ENCODE measurements around the gene HSPA4. TPM values are rescaled to one million over a fixed set of nuclear protein-coding genes. Genes with fewer than 3 reads are reported as not detected.

HSPA4 gene
- total and polyA plus RNA-seq, 2 of the 4 experiments (the other 2 are of a cell fraction): 34.9 to 120 TPM

- H4K91ac ChIP-seq (ENCODE audit: insufficient read depth, low read depth, low read length): no peak overlapping the region
- H2BK15ac ChIP-seq (ENCODE audit: low read depth, low read length): no peak overlapping the region
- dilution Hi-C loops (cut with HindIII; ENCODE audit: low sequenced_read_pairs, unreplicated experiment) (no loop called here), intact Hi-C loops (cut with micrococcal nuclease) (no loop called here), in situ Hi-C loops (cut with MboI; ENCODE audit: low sequenced_read_pairs) (no loop called here)
- H3K4ac ChIP-seq (ENCODE audit: low read depth, low read length): no peak overlapping the region
- ChIA-PET POLR2A (ENCODE audit: unreplicated experiment) (no interaction called here), CTCF (no interaction called here)
- H2BK20ac ChIP-seq (ENCODE audit: low read depth, low read length): no peak overlapping the region
- BruUV-seq (replicated peaks): no TSS peak
- no peak overlapping the region for H3K23ac ChIP-seq (ENCODE audit: low read depth, low read length)
- H3K9ac ChIP-seq (ENCODE audit: low read depth, low read length): no peak overlapping the region
- peaks cover 2% of the 10 kb centered on the region for H3K27me3 ChIP-seq (ENCODE audit: control insufficient read depth, insufficient read depth, low read length)
- ATAC-seq (ENCODE audit: low read depth): no peak
- H3K9me1 ChIP-seq (ENCODE audit: insufficient read depth, low read length): no peaks in the 10 kb centered on the region
- no peak overlapping the region for H2AFZ ChIP-seq (replicated peaks; ENCODE audit: low read length, poor library complexity)
- no peak overlapping the region for H4K5ac ChIP-seq (ENCODE audit: low read depth, low read length)
- no peaks in the 10 kb centered on the region for H4K20me1 ChIP-seq (ENCODE audit: insufficient read depth, low read length)
- H2BK5ac ChIP-seq (ENCODE audit: low read depth, low read length, poor library complexity, severe bottlenecking): no peak overlapping the region
- no peak overlapping the region for H3K4me2 ChIP-seq (ENCODE audit: low read depth, low read length)
- H3K18ac ChIP-seq (ENCODE audit: low read depth, low read length): no peak overlapping the region
- H2BK120ac ChIP-seq (ENCODE audit: low read depth, low read length): no peak overlapping the region
- no peak overlapping the region for H4K8ac ChIP-seq (ENCODE audit: low read depth in 2 of 2, low read length in 2 of 2)
- H2AK9ac ChIP-seq (replicated peaks; ENCODE audit: low read depth, low read length, poor library complexity): no peak overlapping the region
- no peaks in the 10 kb centered on the region for H3K79me1 ChIP-seq (ENCODE audit: low read depth in 1 of 2, low read length in 2 of 2)
- no peaks in the 10 kb centered on the region for H3K4me1 ChIP-seq (ENCODE audit: control insufficient read depth, insufficient read depth, low read length)
- no peak overlapping the region for H2AK5ac ChIP-seq (ENCODE audit: low read depth, low read length)
- no peak for DNase-seq
- TF ChIP-seq RCOR1 (IDR thresholded peaks at IDR 0.05; ENCODE audit: insufficient replicate concordance, low read length) (no peak), RFX5 (IDR thresholded peaks at IDR 0.05; ENCODE audit: low read depth, low read length) (no peak), FOS (IDR thresholded peaks at IDR 0.05; ENCODE audit: low read depth, low read length) (no peak), CHD1 (IDR thresholded peaks at IDR 0.05; ENCODE audit: low read depth, low read length) (no peak), RAD21 (IDR thresholded peaks at IDR 0.05; ENCODE audit: low read length) (no peak), MAZ (IDR thresholded peaks at IDR 0.05; ENCODE audit: borderline replicate concordance, low read depth, low read length) (no peak), MXI1 (IDR thresholded peaks at IDR 0.05; ENCODE audit: borderline replicate concordance, low read depth, low read length) (no peak), SMC3 (IDR thresholded peaks at IDR 0.05; ENCODE audit: low read depth, low read length) (no peak), ELK1 (IDR thresholded peaks at IDR 0.05; ENCODE audit: borderline replicate concordance, low read depth, low read length) (no peak), NFE2L2 (IDR thresholded peaks at IDR 0.05; ENCODE audit: low read depth, low read length) (no peak), BHLHE40 (IDR thresholded peaks at IDR 0.05; ENCODE audit: low read depth, low read length) (no peak), MAFK (IDR thresholded peaks at IDR 0.05; ENCODE audit: low read depth, low read length) (no peak)
- H3K4me3 ChIP-seq (ENCODE audit: insufficient read depth, low read depth, low read length): no peak overlapping the region
- H3K56ac ChIP-seq (ENCODE audit: extremely low read depth, insufficient read depth, low read length): no peak overlapping the region
- 50% methylated on average over 1 of the region's 4 CpGs; no CpG with 5 or more reads in 1 of the 2 experiments for WGBS, 2 experiments (ENCODE audit: extremely low coverage in 2 of 2, insufficient read length in 1 of 2)
- no peak overlapping the region for H3K27ac ChIP-seq (ENCODE audit: insufficient read depth, low read length)
- no peaks in the 10 kb centered on the region for H3K9me3 ChIP-seq (ENCODE audit: control insufficient read depth, insufficient read depth, low read length)
- H3K36me3 ChIP-seq (ENCODE audit: control insufficient read depth, insufficient read depth, low read length): no peaks in the 10 kb centered on the region
- H3K14ac ChIP-seq (replicated peaks; ENCODE audit: low read depth, low read length): no peak overlapping the region
These were observed 92.6 kb downstream of the HSPA4 start for GRCh38 chr5:133144245-133144981.
